Islet of Langerhans (tissue), 1 donor: ENCODE measurements around the gene C2CD3.
"Not testable (repeated sequence)": the region's sequence is repeated elsewhere in the genome, so short reads cannot be mapped to it uniquely, and the experiment has no call there.

Experiments
- FAIRE-seq: peaks from one replicate; lab custom pipeline; 2011; peaks lifted over from hg19 to GRCh38; lab: Jason Lieb, UNC

C2CD3 gene

GRCh38 chr11:74157169-74157568 is 13.6 kb downstream of the C2CD3 start:
- FAIRE-seq = no peak

DNA sequence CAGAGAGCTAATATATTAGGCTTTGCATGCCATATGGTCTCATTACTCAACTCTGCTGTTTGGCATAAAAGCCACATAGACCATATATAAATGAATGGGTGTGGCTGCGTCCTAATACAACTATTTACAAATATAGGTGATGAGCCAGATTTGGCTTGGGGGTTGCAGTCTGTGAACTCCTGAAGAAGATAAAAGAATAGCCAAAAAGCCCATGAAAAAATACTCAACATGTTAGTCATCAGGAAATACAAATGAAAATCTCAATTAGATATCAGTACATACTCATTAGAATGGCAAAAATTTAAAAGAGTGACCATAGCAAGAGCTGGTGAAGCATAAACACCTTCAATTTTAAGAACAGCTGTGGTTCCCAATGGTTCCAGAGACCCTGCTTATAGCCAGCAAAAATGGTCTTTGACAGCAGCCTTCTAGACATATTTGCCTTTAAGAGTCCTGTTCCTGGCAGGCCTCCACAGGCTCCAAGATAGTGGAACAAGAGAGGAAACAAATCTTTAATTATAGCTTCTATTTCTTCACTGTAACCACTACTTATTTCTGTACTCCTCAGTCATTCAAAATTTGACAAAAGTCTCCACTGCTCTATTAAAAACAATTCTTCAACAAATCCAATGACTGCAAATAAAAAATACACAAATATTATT is 16.1 kb downstream of the C2CD3 start:
- no peak for FAIRE-seq

DNA sequence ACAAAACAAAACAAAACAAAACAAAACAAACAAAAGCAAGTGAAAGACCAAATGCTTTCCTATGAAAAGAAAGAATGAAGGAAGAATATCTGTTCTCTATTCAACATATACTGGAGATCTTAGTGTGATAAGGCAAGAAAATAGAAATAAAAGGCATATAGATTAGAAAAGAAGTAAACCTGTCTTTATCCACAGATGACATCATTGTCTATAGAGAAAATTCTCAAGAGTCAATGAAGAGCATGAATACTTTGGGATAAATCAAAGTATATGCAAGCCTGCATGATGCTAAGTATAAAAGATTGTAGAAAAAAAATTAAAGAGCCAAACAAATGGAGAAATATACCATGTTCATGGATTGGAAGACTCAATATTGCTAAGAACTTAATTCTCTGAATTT is 17.6 kb downstream of the C2CD3 start:
- no peak for FAIRE-seq

DNA sequence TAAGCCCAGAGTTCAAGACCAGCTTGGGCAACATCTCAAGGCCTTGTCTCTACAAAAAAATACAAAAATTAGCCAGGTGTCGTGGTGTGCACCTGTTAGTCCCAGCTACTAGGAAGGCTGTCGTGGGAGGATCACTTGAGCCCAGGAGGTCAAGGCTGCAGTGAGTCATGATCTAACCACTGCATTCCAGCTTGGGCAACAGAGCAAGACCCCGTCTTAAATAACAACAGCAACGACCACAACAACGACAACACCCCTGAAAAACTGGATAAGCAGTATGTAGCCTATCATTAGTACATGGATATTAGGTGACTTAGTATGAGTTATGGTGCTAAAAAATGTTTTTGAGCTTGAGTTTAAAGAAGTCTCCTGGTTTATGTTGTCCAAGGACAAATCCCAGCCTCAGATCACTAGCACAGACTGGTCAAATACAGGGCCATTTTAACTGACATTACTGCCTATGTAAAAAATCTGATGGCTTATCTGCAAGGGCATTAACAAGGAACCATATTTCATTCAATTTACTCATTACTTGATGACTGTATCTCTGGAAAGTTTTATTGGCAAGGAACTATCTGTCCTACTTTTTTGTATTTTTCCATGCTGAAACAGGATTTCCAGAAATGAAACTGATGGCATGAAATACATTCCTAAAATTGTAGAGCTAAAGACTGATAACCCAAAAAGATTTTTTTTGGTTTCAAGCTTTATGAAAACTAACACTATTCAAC is 23.4 kb downstream of the C2CD3 start:
- no peak for FAIRE-seq

DNA sequence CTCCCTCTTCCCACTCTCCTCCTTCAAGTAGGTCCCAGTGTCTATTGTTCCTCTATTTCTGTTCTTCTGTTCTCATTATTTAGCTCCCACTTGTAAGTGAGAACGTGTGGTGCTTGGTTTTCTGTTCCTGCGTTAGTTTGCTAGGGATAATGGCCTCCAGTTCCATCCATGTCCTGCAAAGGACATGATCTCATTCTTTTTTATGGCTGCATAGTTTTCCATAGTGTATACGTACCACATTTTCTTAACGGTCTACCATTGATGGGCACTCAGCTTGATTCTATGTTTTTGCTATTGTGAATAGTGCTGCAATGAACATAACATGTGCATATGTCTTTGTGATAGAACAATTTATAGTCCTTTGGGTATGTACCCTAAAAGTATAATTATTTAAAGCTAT is 26.2 kb downstream of the C2CD3 start:
- FAIRE-seq = no peak

- FAIRE-seq = no peak
Observed at GRCh38 chr11:74142624-74143023, 28.2 kb downstream of the C2CD3 start.

- no peak for FAIRE-seq
Observed at GRCh38 chr11:74141908-74142307, 28.9 kb downstream of the C2CD3 start.

DNA sequence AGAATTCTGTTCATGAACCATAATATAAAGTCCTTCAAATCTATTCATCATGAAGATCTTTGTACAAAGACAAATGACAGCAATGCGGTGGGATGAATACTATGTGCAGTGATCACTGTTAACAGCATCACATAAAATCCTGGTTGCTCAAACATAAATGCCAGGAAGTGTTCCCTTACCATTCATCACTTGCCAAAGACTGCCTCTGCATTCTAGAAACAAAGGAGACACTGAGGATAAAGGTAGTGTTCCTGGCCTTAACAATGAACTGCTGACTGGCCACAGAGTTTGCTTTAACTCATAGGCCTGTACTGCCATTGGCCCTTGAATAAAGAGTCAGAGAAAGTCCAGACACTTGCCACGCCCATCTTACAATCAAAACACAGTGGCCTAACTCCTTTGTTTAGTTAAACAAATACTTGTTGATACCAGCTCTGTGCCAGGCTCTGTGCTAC is 29.5 kb downstream of the C2CD3 start:
- FAIRE-seq = no peak

- not testable (repeated sequence) for FAIRE-seq
Observed at GRCh38 chr11:74139919-74140431, 30.8 kb downstream of the C2CD3 start.

- FAIRE-seq = no peak
Observed at GRCh38 chr11:74139151-74139918, 31.5 kb downstream of the C2CD3 start.

GRCh38 chr11:74138572-74138971 is 32.2 kb downstream of the C2CD3 start:
- FAIRE-seq = no peak

DNA sequence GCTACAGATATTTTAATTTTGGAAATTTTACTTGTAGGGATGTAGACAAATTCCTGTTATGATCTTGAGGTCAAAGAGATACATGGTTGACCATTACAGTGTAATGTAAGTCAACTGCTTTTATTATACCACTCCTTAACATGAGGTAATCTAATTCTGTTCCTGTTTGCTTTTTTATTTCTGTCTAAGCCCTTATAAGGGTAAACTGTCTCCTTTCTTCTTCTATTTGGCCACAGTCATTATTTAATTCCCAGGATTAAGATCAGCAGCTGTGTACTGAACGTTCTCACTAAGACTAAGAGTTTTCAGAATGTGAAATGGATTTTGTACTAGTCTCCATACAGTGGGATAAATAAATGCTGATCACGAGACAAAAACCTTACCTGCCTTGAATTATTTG is 32.8 kb downstream of the C2CD3 start:
- FAIRE-seq = no peak

DNA sequence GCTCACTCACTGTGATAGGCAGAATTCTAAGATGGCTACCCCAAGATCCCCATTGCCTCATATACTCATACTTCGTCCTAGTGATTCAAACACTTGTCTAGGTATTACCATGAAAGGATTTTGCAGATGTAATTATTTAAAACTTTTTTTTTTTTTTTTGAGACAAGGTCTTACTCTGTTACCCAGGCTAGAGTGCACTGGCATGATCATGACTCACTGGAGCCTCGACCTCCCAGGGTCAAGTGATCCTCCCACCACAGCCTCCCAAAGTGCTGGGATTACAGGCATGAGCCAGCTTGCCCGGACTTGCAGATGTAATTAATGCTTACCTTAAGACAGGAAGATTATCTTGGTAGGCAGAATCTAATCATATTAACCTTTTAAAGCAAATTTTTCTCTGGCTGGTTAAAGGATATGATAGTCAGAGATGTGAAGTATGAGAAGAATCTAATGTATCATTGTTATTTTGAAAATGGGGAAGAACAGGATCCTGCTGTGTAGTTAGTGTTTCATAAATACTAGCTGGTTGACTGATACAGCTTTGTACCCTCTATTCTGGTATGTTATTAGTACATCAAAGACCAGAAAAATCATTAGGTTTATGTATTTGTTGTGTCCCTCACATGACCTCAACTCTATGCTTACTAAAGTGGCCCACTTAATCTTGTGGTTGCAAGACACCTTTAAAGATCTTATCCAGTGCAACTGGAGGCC is 35.5 kb downstream of the C2CD3 start:
- FAIRE-seq = no peak

DNA sequence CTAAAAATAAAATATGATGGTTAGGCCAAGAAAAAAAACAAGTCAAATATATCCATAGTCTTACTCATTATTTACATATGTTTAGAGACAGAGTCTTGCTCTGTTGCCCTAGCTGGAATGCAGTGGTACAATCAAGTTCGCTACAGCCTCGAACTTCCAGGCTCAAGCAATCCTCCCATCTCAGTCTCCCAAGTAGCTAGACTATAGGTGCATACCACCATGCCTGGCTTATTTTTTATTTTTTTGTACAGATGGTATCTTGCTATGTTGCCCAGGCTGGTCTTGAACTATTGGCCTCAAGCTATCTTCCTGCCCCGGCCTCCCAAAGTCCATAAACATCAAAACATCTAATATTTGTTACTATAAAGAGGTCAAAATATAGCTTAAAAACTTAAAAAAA is 36.1 kb downstream of the C2CD3 start:
- no peak for FAIRE-seq

DNA sequence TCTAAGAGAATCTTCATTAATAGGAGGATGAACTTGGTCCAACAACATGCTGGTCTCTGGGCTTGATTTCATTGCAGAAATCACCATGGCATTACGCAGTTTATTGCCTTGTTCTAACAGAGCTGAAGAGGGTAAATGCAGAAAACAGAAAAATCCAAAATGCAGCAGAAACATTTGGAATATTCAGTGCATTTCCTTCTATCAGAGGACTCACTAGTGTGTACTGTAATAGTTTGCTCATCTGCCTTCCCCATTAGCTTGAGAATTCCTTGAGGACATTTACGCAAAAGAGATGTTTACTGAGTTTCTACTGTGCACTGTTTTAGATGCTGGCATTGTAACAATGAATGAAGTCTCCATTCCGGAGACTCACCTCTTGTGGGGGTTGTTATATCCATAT is 37.4 kb downstream of the C2CD3 start:
- no peak for FAIRE-seq

DNA sequence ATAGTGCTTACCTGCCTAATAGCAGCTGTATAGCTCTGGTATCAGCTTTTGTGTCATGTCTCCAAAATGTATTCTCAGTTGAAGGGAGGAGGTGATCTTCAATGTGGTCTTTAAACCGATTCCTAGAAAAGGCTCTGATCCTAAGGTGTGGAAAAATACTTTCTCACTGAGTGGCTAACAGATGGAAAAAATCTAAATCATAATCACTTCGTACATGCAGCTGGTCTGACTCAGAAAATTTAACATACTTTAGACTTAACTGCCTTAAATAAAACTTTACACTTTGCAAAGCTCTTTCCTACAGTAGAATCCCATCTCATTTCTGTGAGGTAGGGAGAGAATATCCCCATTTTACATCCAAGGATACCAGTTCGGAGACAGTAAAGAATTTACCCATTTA is 38.0 kb downstream of the C2CD3 start:
- FAIRE-seq = no peak

GRCh38 chr11:74129121-74129520 is 41.7 kb downstream of the C2CD3 start:
- FAIRE-seq = not testable (repeated sequence)

GRCh38 chr11:74123008-74123448 is 47.8 kb downstream of the C2CD3 start:
- FAIRE-seq = peak; percentile 9

- no peak for FAIRE-seq
Observed at GRCh38 chr11:74121804-74122203, 49.0 kb downstream of the C2CD3 start.

DNA sequence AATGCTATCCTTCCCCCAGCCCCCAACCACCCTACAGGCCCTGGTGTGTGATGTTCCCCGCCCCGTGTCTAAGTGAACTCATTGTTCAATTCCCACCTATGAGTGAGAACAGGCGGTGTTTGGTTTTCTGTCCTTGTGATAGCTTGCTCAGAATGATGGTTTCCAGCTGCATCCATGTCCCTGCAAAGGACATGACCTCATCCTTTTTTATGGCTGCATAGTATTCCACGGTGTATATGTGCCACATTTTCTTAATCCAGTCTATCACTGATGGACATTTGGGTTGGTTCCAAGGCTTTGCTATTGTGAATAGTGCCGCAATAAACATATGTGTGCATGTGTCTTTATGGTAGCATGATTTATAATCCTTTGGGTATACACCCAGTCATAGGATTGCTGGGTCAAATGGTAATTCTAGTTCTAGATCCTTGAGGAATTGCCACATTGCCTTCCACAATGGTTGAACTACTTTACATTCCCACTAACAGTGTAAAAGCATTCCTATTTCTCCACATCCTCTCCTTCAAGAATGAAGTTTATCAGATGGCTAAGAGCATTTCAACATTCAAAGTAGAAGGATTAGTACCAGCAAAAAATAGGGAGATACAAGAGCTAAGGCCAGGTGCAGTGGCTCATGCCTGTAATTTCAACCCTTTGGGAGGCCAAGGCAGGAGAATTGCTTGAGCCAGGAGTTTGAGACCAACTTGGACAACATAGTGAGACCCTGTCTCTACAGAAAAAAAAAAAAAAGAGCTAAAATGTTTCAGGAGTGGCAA is 50.4 kb downstream of the C2CD3 start:
- not testable (repeated sequence) for FAIRE-seq

DNA sequence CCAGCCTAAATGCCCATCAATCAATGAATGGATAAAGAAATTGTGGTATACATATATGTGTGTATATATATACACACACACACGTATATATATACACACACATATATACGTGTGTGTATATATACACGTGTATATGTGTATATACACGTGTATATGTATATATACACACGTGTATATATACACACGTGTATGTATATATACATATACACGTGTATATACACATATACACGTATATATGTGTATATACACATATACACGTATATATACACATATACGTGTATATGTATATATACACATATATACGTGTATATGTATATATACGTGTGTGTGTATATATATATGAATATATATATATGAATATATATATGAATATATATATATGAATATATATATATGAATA is 54.1 kb downstream of the C2CD3 start:
- no peak for FAIRE-seq
